Lung (tissue), 12 donors: ENCODE measurements around the gene SENP6. TPM values are rescaled to one million over a fixed set of nuclear protein-coding genes. Genes with fewer than 3 reads are reported as not detected.

Source experiments
- ATAC-seq: fragments of 200-7000 bp; cut with Tn5 transposase; one replicate; pipeline ENCODE4 v1.9.1; 2020; ENCODE audit warnings: moderate number of reproducible peaks; ENCODE audit not compliant: insufficient read depth, low FRiP score
- DNase-seq, 3 donors: peaks; one replicate each; pipeline ENCODE4 v3.0.0-alpha.2; 2013 to 2017
- H3K27ac ChIP-seq, 2 donors: one replicate each; pipeline ENCODE4 v1.5.1; 2013; ENCODE audit warnings: mild to moderate bottlenecking in 2 of 2, moderate library complexity in 2 of 2, control low read depth in 1 of 2, inconsistent platforms in 1 of 2, low read depth in 1 of 2, low read length in 1 of 2
- H3K27me3 ChIP-seq, 3 donors: one replicate each; pipeline ENCODE4 v1.5.1; 2013; ENCODE audit warnings: low read length in 2 of 3; ENCODE audit not compliant: control insufficient read depth in 3 of 3, insufficient read depth in 3 of 3
- H3K36me3 ChIP-seq, 4 donors: one replicate each; pipeline ENCODE4 v1.5.1; 2013; ENCODE audit warnings: low read length in 4 of 4, mild to moderate bottlenecking in 1 of 4, moderate library complexity in 1 of 4; ENCODE audit not compliant: control insufficient read depth in 4 of 4, insufficient read depth in 4 of 4
- H3K4me1 ChIP-seq, 5 donors: one replicate each; pipeline ENCODE4 v1.5.1; 2013; ENCODE audit warnings: low read length in 5 of 5, mild to moderate bottlenecking in 2 of 5, moderate library complexity in 1 of 5; ENCODE audit not compliant: control insufficient read depth in 5 of 5, insufficient read depth in 5 of 5
- H3K4me3 ChIP-seq: one replicate; pipeline ENCODE4 v1.5.1; 2013; ENCODE audit warnings: mild to moderate bottlenecking, control low read depth, moderate library complexity
- H3K9ac ChIP-seq, 2 donors: one replicate each; pipeline ENCODE4 v1.5.1; 2013; ENCODE audit warnings: low read length in 2 of 2, control low read depth in 1 of 2; ENCODE audit not compliant: insufficient read depth in 1 of 2
- H3K9me3 ChIP-seq, 4 donors: one replicate each; pipeline ENCODE4 v1.5.1; 2013; ENCODE audit warnings: low read length in 3 of 4, mild to moderate bottlenecking in 1 of 4, moderate library complexity in 1 of 4; ENCODE audit not compliant: control insufficient read depth in 4 of 4, insufficient read depth in 3 of 4
- WGBS, 2 donors: extraction: QIAGEN DNeasy Blood & Tissue Kit; methylation state at CpG; one replicate each; pipeline ENCODE4 v1.1.7; 2013; 5-methylcytosine and 5-hydroxymethylcytosine counted together
- polyA plus RNA-seq, 2 donors: library from polyadenylated mRNA; stranded (reverse); fragments of 200-250 nt; gene quantifications; one replicate each; pipeline ENCODE4 v1.2.1, GENCODE V29; 2013
- total RNA-seq, 2 donors: library from RNA; depleted of rRNA in 1 of 2; stranded (reverse); fragments of >200 nt in 1 of 2; gene quantifications; one replicate each; pipeline ENCODE4 v1.2.1, GENCODE V29; 2014 to 2021
- TF ChIP-seq, protein P1 (sequence below): IDR thresholded peaks from 2 replicates; pipeline ENCODE4 v1.5.1; 2012; ENCODE audit warnings: mild to moderate bottlenecking; ENCODE audit errors: control extremely low read depth, extremely low read depth
- donor health status: control.
- donor health status: control.
- donor health status: Bipolar disorder and iron deficiency.
- donor health status: healthy.
- donor health status: DM: yes; HTN: yes; CAD: no.

The SENP6 gene
- total and polyA plus RNA-seq, 4 donors, result 28.0 to 209 (median 62.8) TPM

DNA sequence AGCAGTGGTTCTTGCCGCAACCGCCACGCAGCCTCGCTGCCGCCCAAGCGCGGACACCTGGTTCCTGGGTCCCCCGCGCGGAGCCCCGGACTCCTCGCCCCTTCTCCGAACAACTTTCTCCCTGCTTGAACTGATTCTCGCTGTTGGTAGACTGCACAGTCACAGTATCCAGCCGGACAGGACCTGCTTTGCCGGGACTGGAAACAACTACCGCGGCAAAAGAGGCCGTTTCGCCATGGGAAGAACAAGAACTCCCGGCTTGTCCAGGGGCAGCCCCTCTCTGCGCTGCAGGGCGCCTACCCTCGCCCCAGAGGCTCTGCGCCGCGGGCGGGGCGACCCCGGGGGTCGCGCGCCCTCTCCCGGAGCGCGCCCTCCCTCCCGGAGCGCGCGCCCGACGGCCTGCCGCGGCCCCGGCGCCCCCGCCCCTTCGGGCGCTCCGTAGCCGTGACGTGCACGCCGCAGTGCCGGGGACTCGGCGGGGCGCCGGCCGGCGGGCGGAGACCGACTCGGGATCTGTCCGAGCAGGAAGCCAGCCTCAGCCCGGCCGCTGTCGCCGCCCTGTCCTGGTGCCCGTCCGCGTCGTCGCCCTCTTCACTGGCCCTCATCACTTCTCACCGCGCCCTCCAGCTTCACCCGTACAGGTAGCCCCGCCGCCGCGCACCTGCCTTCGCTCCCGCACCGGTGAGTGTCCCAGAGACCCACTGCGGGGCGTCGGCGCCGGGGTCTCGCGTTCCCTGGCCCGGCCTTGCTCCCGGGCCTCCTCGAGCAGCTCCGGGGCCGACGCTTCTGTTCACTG is 147.3 kb downstream of the SENP6 start, which contains the start of gene MYO6:
Gene MYO6 (plus strand): TSS at position 497 of the 796 bp plus-strand sequence. CDS start 68,309 bp downstream, outside the sequence.
- no peaks in the 10 kb centered on the region for H3K9me3 ChIP-seq
- peaks cover 0 to 5% (median 0%) of the 10 kb centered on the region in 5 donors for H3K4me1 ChIP-seq
- H3K4me3 ChIP-seq, result peak within 1 kb of the TSS; percentile 96
- H3K36me3 ChIP-seq, result no peaks in the 10 kb centered on the region
- ATAC-seq (peak; percentile 80), DNase-seq (peak; percentile 76 to 86 (median 78))
- TF ChIP-seq, protein P1, sequence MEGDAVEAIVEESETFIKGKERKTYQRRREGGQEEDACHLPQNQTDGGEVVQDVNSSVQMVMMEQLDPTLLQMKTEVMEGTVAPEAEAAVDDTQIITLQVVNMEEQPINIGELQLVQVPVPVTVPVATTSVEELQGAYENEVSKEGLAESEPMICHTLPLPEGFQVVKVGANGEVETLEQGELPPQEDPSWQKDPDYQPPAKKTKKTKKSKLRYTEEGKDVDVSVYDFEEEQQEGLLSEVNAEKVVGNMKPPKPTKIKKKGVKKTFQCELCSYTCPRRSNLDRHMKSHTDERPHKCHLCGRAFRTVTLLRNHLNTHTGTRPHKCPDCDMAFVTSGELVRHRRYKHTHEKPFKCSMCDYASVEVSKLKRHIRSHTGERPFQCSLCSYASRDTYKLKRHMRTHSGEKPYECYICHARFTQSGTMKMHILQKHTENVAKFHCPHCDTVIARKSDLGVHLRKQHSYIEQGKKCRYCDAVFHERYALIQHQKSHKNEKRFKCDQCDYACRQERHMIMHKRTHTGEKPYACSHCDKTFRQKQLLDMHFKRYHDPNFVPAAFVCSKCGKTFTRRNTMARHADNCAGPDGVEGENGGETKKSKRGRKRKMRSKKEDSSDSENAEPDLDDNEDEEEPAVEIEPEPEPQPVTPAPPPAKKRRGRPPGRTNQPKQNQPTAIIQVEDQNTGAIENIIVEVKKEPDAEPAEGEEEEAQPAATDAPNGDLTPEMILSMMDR, result no peak
- no peaks in the 10 kb centered on the region for H3K27me3 ChIP-seq
- WGBS, 2 donors, result 0 to 1% methylated on average over 63 to 97 of the region's 97 CpGs
- H3K9ac ChIP-seq, result peak within 1 kb of the TSS; percentile 85 to 92
- H3K27ac ChIP-seq, result peak within 1 kb of the TSS; percentile 86 to 99

DNA sequence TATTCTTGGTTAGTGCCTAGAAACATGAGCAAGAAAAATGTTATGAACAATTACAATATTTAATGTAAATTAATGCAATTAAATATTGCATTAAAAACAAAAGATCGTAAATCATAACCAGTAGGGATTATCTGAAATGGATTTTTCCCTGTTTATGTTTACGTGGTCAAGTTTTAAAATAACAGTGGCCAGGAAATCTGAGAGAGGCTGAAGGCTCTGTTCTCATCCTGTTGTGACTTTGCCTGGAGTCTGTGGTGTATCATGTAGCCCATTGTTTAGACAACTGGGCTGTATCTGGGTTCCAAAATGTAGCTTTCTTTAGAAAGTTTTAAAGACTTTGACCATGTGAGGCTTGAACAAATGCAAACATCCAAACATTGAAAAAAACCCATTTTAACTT is 149.8 kb downstream of the SENP6 start:
- H3K9me3 ChIP-seq, result no peaks in the 10 kb centered on the region
- ATAC-seq, result no peak
- no peaks in the 10 kb centered on the region for H3K36me3 ChIP-seq
- no peak overlapping the region for H3K27ac ChIP-seq
- TF ChIP-seq, protein P1, result no peak
- WGBS, 2 donors, result 68 to 85% methylated on average over 2 of the region's 2 CpGs
- DNase-seq, result peak in 1 of 3 donors; percentile 12
- H3K27me3 ChIP-seq, result no peaks in the 10 kb centered on the region
- H3K4me3 ChIP-seq, result no peak overlapping the region
- H3K9ac ChIP-seq, result no peak overlapping the region
- peaks cover 0 to 5% (median 0%) of the 10 kb centered on the region in 5 donors for H3K4me1 ChIP-seq

DNA sequence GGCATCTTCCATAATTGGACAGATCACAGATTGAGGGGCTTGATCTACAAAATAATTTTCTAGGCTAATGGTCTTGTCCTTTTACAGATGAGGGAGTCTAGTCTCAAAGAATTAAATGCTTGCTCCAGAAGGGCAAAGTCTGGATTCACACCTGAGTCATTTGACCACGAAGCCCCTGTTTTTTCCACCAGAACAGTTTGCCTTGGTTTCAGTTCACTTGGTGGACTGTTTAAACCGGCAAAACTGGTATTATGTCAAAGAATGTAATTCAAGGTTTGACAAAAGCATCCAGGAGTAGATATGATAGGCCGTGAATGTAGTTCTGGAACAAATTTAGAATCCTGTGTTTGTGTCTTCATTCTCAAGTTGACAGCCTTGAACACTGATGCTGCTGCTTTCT is 150.7 kb downstream of the SENP6 start:
- no peak overlapping the region for H3K9ac ChIP-seq
- ATAC-seq, result no peak
- 51 to 72% methylated on average over 3 of the region's 3 CpGs for WGBS, 2 donors
- H3K9me3 ChIP-seq, result no peaks in the 10 kb centered on the region
- H3K4me1 ChIP-seq, result peaks cover 0 to 5% (median 0%) of the 10 kb centered on the region in 5 donors
- no peaks in the 10 kb centered on the region for H3K36me3 ChIP-seq
- TF ChIP-seq, protein P1, result no peak
- no peaks in the 10 kb centered on the region for H3K27me3 ChIP-seq
- peak in 1 of 3 donors; percentile 31 for DNase-seq
- no peak overlapping the region for H3K4me3 ChIP-seq
- H3K27ac ChIP-seq, result no peak overlapping the region
